Endothelial cell of umbilical vein (primary cell): ENCODE data around the gene NRXN3. TPM values are rescaled to one million over a fixed set of nuclear protein-coding genes. Genes with fewer than 3 reads are reported as not detected.

Experiments
- BruUV-seq: library from RNA; stranded (reverse); fragments of 400-500 nt; replicated peaks from 2 replicates; lab custom pipeline; 2021; lab: Mats Ljungman, UMichigan
- CTCF ChIA-PET: fragments of 300-600, 350-600 bp; sonication (Branson Sonifier 250); formaldehyde crosslinking; loops from one replicate; lab custom pipeline; 2021; ENCODE audit warnings: antibody characterized with exemption, inconsistent platforms; lab: Charles Lee
- POLR2A ChIA-PET: fragments of 300-600, 350-600 bp; sonication (Branson Sonifier 250); formaldehyde crosslinking; loops from one replicate; lab custom pipeline; 2021; ENCODE audit warnings: antibody characterized with exemption, inconsistent platforms; lab: Charles Lee
- DNase-seq: peaks from one replicate; pipeline ENCODE4 v3.0.0-alpha.2; 2011; ENCODE audit warnings: low read depth, low spot score
- FAIRE-seq: peaks from 2 replicates; lab custom pipeline; 2011; peaks lifted over from hg19 to GRCh38; lab: Jason Lieb, UNC
- H2AFZ ChIP-seq: 2 replicates; pipeline ENCODE4 v1.6.0; 2012; ENCODE audit warnings: low read depth, low read length, control low read depth, inconsistent platforms
- H3K27ac ChIP-seq: 2 replicates; pipeline ENCODE4 v1.5.1; 2011; ENCODE audit warnings: low read depth, mild to moderate bottlenecking, control low read depth, low read length, moderate library complexity; ENCODE audit not compliant: insufficient read depth
- H3K27me3 ChIP-seq, 2 experiments: 2 replicates each; pipeline versions ENCODE4 v1.6.0 to v1.6.1; 2011; ENCODE audit warnings: low read length in 2 of 2, mixed read lengths in 1 of 2; ENCODE audit not compliant: control insufficient read depth in 2 of 2, insufficient read depth in 2 of 2
- H3K36me3 ChIP-seq, 2 experiments: 2 replicates in 1 of 2; 3 replicates in 1 of 2; pipeline ENCODE4 v1.5.1; 2011; ENCODE audit warnings: low read length in 2 of 2, mild to moderate bottlenecking in 1 of 2, moderate library complexity in 1 of 2; ENCODE audit not compliant: control insufficient read depth in 2 of 2, insufficient read depth in 2 of 2; ENCODE audit errors: extremely low read depth in 1 of 2
- H3K4me1 ChIP-seq: 3 replicates; pipeline ENCODE4 v1.5.1; 2011; ENCODE audit warnings: mild to moderate bottlenecking, low read length; ENCODE audit not compliant: control insufficient read depth, insufficient read depth; ENCODE audit errors: extremely low read depth
- H3K4me2 ChIP-seq: 2 replicates; pipeline ENCODE4 v1.6.1; 2011; ENCODE audit warnings: low read length, control low read depth, mixed read lengths; ENCODE audit not compliant: insufficient read depth
- H3K4me3 ChIP-seq, 3 experiments: fragments of 200-600 bp in 1 of 3; sonication (generic), shearing (Covaris generic) in 1 of 3; replicated peaks in 1 of 3; 2 replicates each; pipeline ENCODE4 v1.5.1; 2011 to 2016; ENCODE audit warnings: control low read depth in 3 of 3, low read length in 3 of 3, mild to moderate bottlenecking in 2 of 3, inconsistent platforms in 1 of 3, low read depth in 1 of 3, moderate library complexity in 1 of 3; ENCODE audit not compliant: insufficient read depth in 1 of 3
- H3K79me2 ChIP-seq: 2 replicates; pipeline ENCODE4 v1.6.0; 2012; ENCODE audit warnings: low read length, inconsistent platforms; ENCODE audit not compliant: control insufficient read depth, insufficient read depth
- H3K9ac ChIP-seq: replicated peaks from 2 replicates; pipeline ENCODE3; 2011; ENCODE audit warnings: low read length, control low read depth; ENCODE audit not compliant: insufficient read depth; ENCODE audit errors: extremely low read depth
- H3K9me1 ChIP-seq: replicated peaks from 3 replicates; pipeline ENCODE4 v1.6.0; 2011; ENCODE audit warnings: mild to moderate bottlenecking, low read length; ENCODE audit not compliant: control insufficient read depth, insufficient read depth; ENCODE audit errors: extremely low read depth
- H3K9me3 ChIP-seq: replicated peaks from 2 replicates; pipeline ENCODE4 v1.5.1; 2012; ENCODE audit warnings: low read length, inconsistent platforms; ENCODE audit not compliant: control insufficient read depth, insufficient read depth
- H4K20me1 ChIP-seq: replicated peaks from 2 replicates; pipeline ENCODE3; 2011; ENCODE audit warnings: mild to moderate bottlenecking, low read length; ENCODE audit not compliant: control insufficient read depth, insufficient read depth; ENCODE audit errors: extremely low read depth
- EZH2 ChIP-seq: IDR thresholded peaks from 2 replicates; pipeline ENCODE4 v1.6.1; 2012; ENCODE audit warnings: borderline replicate concordance, low read depth, mild to moderate bottlenecking, moderate library complexity, low read length, inconsistent platforms; ENCODE audit not compliant: severe bottlenecking
- FOS ChIP-seq: IDR thresholded peaks from 2 replicates; pipeline ENCODE4 v1.6.1; 2011; ENCODE audit warnings: mild to moderate bottlenecking, low read length, moderate library complexity, borderline replicate concordance; ENCODE audit not compliant: insufficient read depth
- GATA2 ChIP-seq: IDR thresholded peaks from 2 replicates; pipeline ENCODE4 v1.7.0; 2011; ENCODE audit warnings: low read depth, mild to moderate bottlenecking, moderate library complexity, mixed read lengths, low read length; ENCODE audit not compliant: insufficient read length, insufficient read depth
- JUN ChIP-seq: IDR thresholded peaks from 2 replicates; pipeline ENCODE4 v1.6.1; 2011; ENCODE audit warnings: borderline replicate concordance, low read depth; ENCODE audit not compliant: insufficient read length, insufficient read depth
- MAX ChIP-seq: IDR thresholded peaks from 2 replicates; pipeline ENCODE4 v1.6.1; 2011; ENCODE audit not compliant: insufficient read depth, insufficient read length
- MYC ChIP-seq: IDR thresholded peaks from one replicate; pipeline ENCODE4 v1.6.1; 2011; ENCODE audit warnings: mild to moderate bottlenecking, low read depth, low read length
- POLR2A ChIP-seq: IDR thresholded peaks from 2 replicates; pipeline ENCODE4 v1.6.1; 2012; ENCODE audit warnings: low read depth, mild to moderate bottlenecking, control low read depth, low read length
- POLR2AphosphoS5 ChIP-seq: IDR thresholded peaks from 2 replicates; pipeline ENCODE4 v1.6.1; 2012; ENCODE audit warnings: low read depth, mild to moderate bottlenecking, control low read depth, low read length, moderate library complexity; ENCODE audit not compliant: insufficient read depth
- dilution Hi-C: fragments of 300-500 bp; cut with MboI; formaldehyde crosslinking; loops from one replicate; pipeline ENCODE4 v1.15.0; 2019; ENCODE audit warnings: low sequenced_read_pairs; ENCODE audit not compliant: extremely low pct_ligation_motif_present
- intact Hi-C: fragments of 100-400 bp; cut with micrococcal nuclease; formaldehyde crosslinking; loops from one replicate; pipeline ENCODE4 v1.10.0; 2022
- polyA plus RNA-seq, 4 experiments: library from polyadenylated mRNA; depleted of rRNA in 3 of 4; stranded (reverse) in 3 of 4; unstranded in 1 of 4; fragments of >200 nt; gene quantifications; 2 replicates each; pipeline versions ENCODE4 v1.2.1 to v1.2.3, GENCODE V29; 2011 to 2012; ENCODE audit warnings: missing spikeins in 1 of 4
- total RNA-seq: library from RNA; stranded (reverse); gene quantifications from 2 replicates; pipeline ENCODE4 v1.2.3, GENCODE V29; 2021
- TF ChIP-seq, protein P1 (sequence below), 2 donors: IDR thresholded peaks; 1 replicate in 1 of 2; 2 replicates in 1 of 2; pipeline ENCODE4 v1.5.1; 2011; ENCODE audit warnings: low read length in 2 of 2, mild to moderate bottlenecking in 2 of 2, moderate library complexity in 2 of 2, control low read depth in 1 of 2, inconsistent platforms in 1 of 2, low read depth in 1 of 2; ENCODE audit not compliant: insufficient read depth in 1 of 2; ENCODE audit errors: extremely low read depth in 1 of 2

NRXN3 gene
- total and polyA plus RNA-seq, 2 donors (not counting 3 experiments of a cell fraction or from before 2014, with no cell fraction given): 0.72 to 4.2 TPM

- POLR2A ChIA-PET: no interaction called here
- CTCF ChIA-PET: no interaction called here
- Histone ChIP-seq H3K4me2 (no peak overlapping the region), H3K36me3 (no peaks in the 10 kb centered on the region), H3K27me3 (no peaks in the 10 kb centered on the region), H2AFZ (no peak overlapping the region), H3K9me3 (no peaks in the 10 kb centered on the region), H3K4me1 (no peaks in the 10 kb centered on the region), H4K20me1 (no peaks in the 10 kb centered on the region), H3K4me3 (no peak overlapping the region), H3K9me1 (no peaks in the 10 kb centered on the region), H3K79me2 (no peaks in the 10 kb centered on the region), H3K27ac (no peak overlapping the region), H3K9ac (no peak overlapping the region)
- intact Hi-C loops (no loop called here), dilution Hi-C loops (no loop called here)
- DNase-seq: no peak
- BruUV-seq: no TSS peak
- no peak for FAIRE-seq
- TF ChIP-seq GATA2 (no peak), JUN (no peak), EZH2 (no peak), FOS (no peak), POLR2A (no peak), MYC (no peak), POLR2AphosphoS5 (no peak), MAX (no peak)
- TF ChIP-seq, protein P1, sequence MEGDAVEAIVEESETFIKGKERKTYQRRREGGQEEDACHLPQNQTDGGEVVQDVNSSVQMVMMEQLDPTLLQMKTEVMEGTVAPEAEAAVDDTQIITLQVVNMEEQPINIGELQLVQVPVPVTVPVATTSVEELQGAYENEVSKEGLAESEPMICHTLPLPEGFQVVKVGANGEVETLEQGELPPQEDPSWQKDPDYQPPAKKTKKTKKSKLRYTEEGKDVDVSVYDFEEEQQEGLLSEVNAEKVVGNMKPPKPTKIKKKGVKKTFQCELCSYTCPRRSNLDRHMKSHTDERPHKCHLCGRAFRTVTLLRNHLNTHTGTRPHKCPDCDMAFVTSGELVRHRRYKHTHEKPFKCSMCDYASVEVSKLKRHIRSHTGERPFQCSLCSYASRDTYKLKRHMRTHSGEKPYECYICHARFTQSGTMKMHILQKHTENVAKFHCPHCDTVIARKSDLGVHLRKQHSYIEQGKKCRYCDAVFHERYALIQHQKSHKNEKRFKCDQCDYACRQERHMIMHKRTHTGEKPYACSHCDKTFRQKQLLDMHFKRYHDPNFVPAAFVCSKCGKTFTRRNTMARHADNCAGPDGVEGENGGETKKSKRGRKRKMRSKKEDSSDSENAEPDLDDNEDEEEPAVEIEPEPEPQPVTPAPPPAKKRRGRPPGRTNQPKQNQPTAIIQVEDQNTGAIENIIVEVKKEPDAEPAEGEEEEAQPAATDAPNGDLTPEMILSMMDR (IDR thresholded peaks at IDR 0.05; ENCODE audit: extremely low read depth in 1 of 2, insufficient read depth in 1 of 2, low read depth in 1 of 2, low read length in 2 of 2): no peak
These were observed 1385.3 kb downstream of the NRXN3 start for GRCh38 chr14:79555429-79555828.
